ENCODE data around the gene COPS8.

The COPS8 gene

GRCh38 chr2:237064203-237065070, 21.3 kb upstream of the COPS8 start:
- no peak for DNase-seq (ENCODE audit: low read depth, low spot score)

- no peak for DNase-seq (ENCODE audit: low read depth, low spot score)
Observed at GRCh38 chr2:237065071-237065377, 20.7 kb upstream of the COPS8 start.

- DNase-seq (ENCODE audit: low read depth, low spot score) = no peak
Observed at GRCh38 chr2:237066396-237066795, 19.3 kb upstream of the COPS8 start.

- no peak for DNase-seq (ENCODE audit: low read depth, low spot score)
Observed at GRCh38 chr2:237068005-237068576, 17.6 kb upstream of the COPS8 start.

- peak; percentile 59 for DNase-seq (ENCODE audit: low read depth, low spot score)
Observed at GRCh38 chr2:237072067-237072931, 13.4 kb upstream of the COPS8 start.

GRCh38 chr2:237073552-237073951, 12.1 kb upstream of the COPS8 start:
- no peak for DNase-seq (ENCODE audit: low read depth, low spot score)

- DNase-seq (ENCODE audit: low read depth, low spot score) = no peak
Observed at GRCh38 chr2:237074211-237074993, 11.3 kb upstream of the COPS8 start.

GRCh38 chr2:237075749-237076599, 9.7 kb upstream of the COPS8 start:
- DNase-seq (ENCODE audit: low read depth, low spot score) = no peak

- no peak for DNase-seq (ENCODE audit: low read depth, low spot score)
Observed at GRCh38 chr2:237081596-237081995, 4.1 kb upstream of the COPS8 start.

GRCh38 chr2:237083026-237083425, 2.7 kb upstream of the COPS8 start:
- no peak for DNase-seq (ENCODE audit: low read depth, low spot score)

GRCh38 chr2:237084444-237084843, 1.2 kb upstream of the COPS8 start:
- no peak for DNase-seq (ENCODE audit: low read depth, low spot score)

- no peak for DNase-seq (ENCODE audit: low read depth, low spot score)
Observed at GRCh38 chr2:237090906-237091305, 5.2 kb downstream of the COPS8 start.

- no peak for DNase-seq (ENCODE audit: low read depth, low spot score)
Observed at GRCh38 chr2:237091779-237092436, 6.2 kb downstream of the COPS8 start.

- DNase-seq (ENCODE audit: low read depth, low spot score) = no peak
Observed at GRCh38 chr2:237092506-237092905, 6.8 kb downstream of the COPS8 start.

GRCh38 chr2:237092920-237093781, 7.5 kb downstream of the COPS8 start:
- no peak for DNase-seq (ENCODE audit: low read depth, low spot score)

GRCh38 chr2:237096201-237096600, 10.5 kb downstream of the COPS8 start:
- DNase-seq (ENCODE audit: low read depth, low spot score) = no peak

GRCh38 chr2:237096911-237097310, 11.2 kb downstream of the COPS8 start:
- DNase-seq (ENCODE audit: low read depth, low spot score) = no peak

- no peak for DNase-seq (ENCODE audit: low read depth, low spot score)
Observed at GRCh38 chr2:237097326-237097910, 11.7 kb downstream of the COPS8 start.
